Measurements from ENCODE around the gene SERPINA9. TPM values are rescaled to one million over a fixed set of nuclear protein-coding genes. Genes with fewer than 3 reads are reported as not detected.

SERPINA9 gene, protein sequence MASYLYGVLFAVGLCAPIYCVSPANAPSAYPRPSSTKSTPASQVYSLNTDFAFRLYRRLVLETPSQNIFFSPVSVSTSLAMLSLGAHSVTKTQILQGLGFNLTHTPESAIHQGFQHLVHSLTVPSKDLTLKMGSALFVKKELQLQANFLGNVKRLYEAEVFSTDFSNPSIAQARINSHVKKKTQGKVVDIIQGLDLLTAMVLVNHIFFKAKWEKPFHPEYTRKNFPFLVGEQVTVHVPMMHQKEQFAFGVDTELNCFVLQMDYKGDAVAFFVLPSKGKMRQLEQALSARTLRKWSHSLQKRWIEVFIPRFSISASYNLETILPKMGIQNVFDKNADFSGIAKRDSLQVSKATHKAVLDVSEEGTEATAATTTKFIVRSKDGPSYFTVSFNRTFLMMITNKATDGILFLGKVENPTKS
- not detected for total RNA-seq
- long read RNA-seq: 0 reads

DNA sequence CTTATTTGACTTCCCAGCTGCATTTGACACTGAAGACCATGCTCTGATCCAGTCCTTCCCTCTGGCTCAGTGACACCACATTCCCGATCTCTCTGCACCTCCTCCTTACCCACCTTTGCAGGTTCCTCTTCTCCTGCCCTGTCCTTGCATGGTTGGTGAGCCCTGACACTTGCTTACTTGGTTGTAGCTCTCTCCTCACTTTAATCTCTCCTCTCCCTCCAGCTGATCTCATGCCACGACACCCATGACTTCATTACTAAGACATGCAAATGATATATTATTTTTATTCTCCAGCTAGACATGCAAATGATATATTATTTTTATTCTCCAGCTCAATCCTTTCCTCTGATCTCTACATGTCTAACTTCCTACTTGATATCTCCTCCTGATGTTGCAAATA, at the start of gene SERPINA9:
SERPINA9 (minus strand) TSS at position 175 of the 400 bp plus-strand sequence. CDS start 6,357 bp downstream, outside the sequence.
- intact Hi-C loops (cut with DNase I): no loop called here
- Histone ChIP-seq H3K4me3 (no peak within 1 kb of the TSS), H3K27me3 (ENCODE audit: low read depth) (peaks cover 4% of the 10 kb centered on the region), H3K27ac (no peak within 1 kb of the TSS), H3K9me3 (peaks cover 6% of the 10 kb centered on the region), H3K4me1 (no peaks in the 10 kb centered on the region), H3K36me3 (no peaks in the 10 kb centered on the region)
- ATAC-seq: no peak
- DNase-seq: no peak
- TF ChIP-seq, protein P1, sequence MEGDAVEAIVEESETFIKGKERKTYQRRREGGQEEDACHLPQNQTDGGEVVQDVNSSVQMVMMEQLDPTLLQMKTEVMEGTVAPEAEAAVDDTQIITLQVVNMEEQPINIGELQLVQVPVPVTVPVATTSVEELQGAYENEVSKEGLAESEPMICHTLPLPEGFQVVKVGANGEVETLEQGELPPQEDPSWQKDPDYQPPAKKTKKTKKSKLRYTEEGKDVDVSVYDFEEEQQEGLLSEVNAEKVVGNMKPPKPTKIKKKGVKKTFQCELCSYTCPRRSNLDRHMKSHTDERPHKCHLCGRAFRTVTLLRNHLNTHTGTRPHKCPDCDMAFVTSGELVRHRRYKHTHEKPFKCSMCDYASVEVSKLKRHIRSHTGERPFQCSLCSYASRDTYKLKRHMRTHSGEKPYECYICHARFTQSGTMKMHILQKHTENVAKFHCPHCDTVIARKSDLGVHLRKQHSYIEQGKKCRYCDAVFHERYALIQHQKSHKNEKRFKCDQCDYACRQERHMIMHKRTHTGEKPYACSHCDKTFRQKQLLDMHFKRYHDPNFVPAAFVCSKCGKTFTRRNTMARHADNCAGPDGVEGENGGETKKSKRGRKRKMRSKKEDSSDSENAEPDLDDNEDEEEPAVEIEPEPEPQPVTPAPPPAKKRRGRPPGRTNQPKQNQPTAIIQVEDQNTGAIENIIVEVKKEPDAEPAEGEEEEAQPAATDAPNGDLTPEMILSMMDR (IDR thresholded peaks at IDR 0.05): no peak

DNA sequence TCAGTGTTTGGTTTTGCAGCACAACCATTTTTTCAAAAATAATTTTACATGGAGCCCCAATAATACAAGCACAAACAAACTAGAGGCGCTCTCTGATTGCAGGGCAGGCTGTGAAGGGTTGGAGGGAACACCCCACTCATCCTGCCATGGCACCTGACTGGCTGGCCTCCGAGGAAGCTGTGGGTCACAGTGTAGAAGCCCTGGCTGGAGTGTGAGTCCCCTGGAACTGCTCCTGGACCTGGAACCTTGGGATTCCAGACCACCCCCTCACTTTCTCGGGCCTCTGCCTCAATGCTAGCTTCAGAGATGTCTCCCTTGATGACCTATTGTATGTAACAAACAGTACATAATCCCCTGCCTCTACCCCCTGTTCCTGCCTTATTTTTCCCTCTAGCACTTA, 48.1 kb upstream of the SERPINA9 start:
- Histone ChIP-seq H3K4me1 (no peaks in the 10 kb centered on the region), H3K27ac (no peak overlapping the region), H3K27me3 (ENCODE audit: low read depth) (peaks cover 6% of the 10 kb centered on the region), H3K36me3 (no peaks in the 10 kb centered on the region), H3K9me3 (no peaks in the 10 kb centered on the region), H3K4me3 (no peak overlapping the region)
- TF ChIP-seq, protein P1 (IDR thresholded peaks at IDR 0.05): no peak
- DNase-seq (no peak), ATAC-seq (no peak)
- intact Hi-C loops (cut with DNase I): no loop called here

DNA sequence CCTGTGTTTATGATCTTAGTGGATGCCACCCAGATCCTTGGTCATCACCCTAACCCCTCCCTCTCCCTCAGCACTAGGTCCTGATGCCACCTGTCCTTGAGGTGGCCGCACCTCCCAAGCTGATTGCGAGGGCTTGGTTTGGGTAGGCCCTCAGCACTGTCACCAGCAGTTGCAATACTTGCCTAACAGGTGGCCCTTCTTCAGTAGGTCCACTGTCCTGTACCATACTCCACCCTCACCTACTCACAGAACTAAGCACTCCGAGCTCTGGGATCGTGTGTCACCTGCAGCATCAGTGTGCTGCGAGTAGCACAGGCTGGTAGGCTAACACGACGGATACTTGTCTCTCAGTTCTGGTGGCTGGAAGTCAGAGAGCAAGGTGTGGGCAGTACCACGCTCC, 47.3 kb upstream of the SERPINA9 start:
- no peaks in the 10 kb centered on the region for H3K4me1 ChIP-seq
- no peak overlapping the region for H3K4me3 ChIP-seq
- ATAC-seq: no peak
- peaks cover 6% of the 10 kb centered on the region for H3K27me3 ChIP-seq (ENCODE audit: low read depth)
- DNase-seq: no peak
- no peak overlapping the region for H3K27ac ChIP-seq
- TF ChIP-seq, protein P1 (IDR thresholded peaks at IDR 0.05): no peak
- no peaks in the 10 kb centered on the region for H3K36me3 ChIP-seq
- intact Hi-C loops (cut with DNase I): no loop called here
- H3K9me3 ChIP-seq: no peaks in the 10 kb centered on the region

DNA sequence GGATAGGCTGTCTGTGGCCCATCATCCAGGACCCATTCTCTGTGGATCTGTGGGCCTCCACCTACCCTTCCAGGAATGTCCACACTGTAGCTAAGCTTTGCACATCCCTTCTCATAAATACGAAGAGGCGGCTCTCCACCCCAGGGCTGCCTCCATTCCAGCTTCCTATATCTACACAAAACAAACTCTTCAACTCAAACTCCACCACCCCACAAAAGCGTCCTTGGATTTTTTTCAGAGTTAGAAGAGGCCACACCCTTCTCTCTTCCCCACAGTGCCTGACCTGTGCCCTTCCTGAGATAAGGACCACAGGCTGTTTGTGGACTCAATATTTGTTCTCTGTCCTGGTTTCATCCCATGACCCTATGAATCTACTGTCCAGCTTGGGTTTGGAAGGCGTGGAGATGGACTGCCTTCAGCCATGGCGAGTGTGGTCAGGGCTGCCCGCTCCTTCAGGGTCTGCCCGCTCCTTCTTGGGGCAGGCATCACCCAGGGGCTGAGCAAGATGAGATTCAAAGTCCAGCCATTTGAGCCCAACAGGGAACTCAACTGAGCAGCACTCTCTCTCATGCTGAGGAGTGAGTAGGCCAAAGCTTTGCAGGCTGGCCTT, 46.2 kb upstream of the SERPINA9 start:
- no peak overlapping the region for H3K4me3 ChIP-seq
- no peak for DNase-seq
- H3K9me3 ChIP-seq: no peaks in the 10 kb centered on the region
- no peaks in the 10 kb centered on the region for H3K36me3 ChIP-seq
- TF ChIP-seq, protein P1 (IDR thresholded peaks at IDR 0.05): no peak
- H3K27ac ChIP-seq: no peak overlapping the region
- no peaks in the 10 kb centered on the region for H3K4me1 ChIP-seq
- ATAC-seq: no peak
- intact Hi-C loops (cut with DNase I): no loop called here
- peaks cover 6% of the 10 kb centered on the region for H3K27me3 ChIP-seq (ENCODE audit: low read depth)

DNA sequence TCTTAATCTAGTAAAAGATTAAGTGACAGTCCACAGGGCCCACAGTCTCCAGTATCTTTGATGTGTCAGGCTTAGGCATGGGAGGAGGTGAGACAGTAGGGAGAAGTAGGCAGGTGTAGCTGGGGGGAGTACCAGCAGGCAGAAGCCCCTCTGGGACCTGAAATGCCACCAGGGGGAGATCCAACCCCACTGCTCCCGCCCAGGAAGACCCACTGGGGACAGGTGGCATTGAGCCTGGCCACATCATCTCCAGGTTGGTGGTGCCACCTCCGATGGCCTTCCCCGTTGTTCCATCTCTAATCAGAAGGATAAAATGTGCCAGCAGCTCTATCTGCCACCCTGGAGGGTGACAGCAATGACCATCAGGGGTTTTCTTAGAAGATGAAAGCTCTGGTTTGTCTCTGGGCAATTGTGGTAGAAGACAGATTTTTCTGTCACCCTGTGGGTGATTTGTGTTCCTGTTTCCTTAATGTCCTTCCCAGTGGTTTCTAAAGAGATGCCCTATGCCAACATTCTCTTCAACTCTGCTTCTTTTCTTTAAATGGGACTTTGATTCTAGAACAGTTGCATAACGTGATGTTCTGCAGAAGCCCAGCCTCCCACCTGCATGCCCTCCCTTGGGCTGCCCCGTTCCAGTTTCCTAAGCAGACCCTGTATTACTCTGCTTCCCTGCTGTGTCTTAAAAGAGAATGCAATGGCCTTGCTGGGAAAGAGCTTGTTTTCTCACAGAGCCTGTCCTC, 45.5 kb upstream of the SERPINA9 start:
- TF ChIP-seq, protein P1 (IDR thresholded peaks at IDR 0.05): no peak
- ATAC-seq (no peak), DNase-seq (no peak)
- no peaks in the 10 kb centered on the region for H3K36me3 ChIP-seq
- H3K4me1 ChIP-seq: no peaks in the 10 kb centered on the region
- no peaks in the 10 kb centered on the region for H3K9me3 ChIP-seq
- H3K4me3 ChIP-seq: no peak overlapping the region
- H3K27me3 ChIP-seq (ENCODE audit: low read depth): peaks cover 6% of the 10 kb centered on the region
- intact Hi-C loops (cut with DNase I): no loop called here
- no peak overlapping the region for H3K27ac ChIP-seq

Data from lower lobe of right lung (tissue), 2 donors.